Superior temporal gyrus (tissue), 1 donor: ENCODE measurements around the gene KRTAP9-4.
"Not testable (repeated sequence)": the region's sequence is repeated elsewhere in the genome, so short reads cannot be mapped to it uniquely, and the experiment has no call there.

Source experiments
- DNase-seq: peaks from one replicate; pipeline ENCODE4 v3.0.0-alpha.2; 2016; ENCODE audit errors: extremely low spot score

The KRTAP9-4 gene

GRCh38 chr17:41265078-41265477 is 15.6 kb downstream of the KRTAP9-4 start, which contains the start of gene KRTAP9-6:
KRTAP9-6 (plus strand) TSS chr17:41265378; CDS start chr17:41265378, 0 bp downstream.
- DNase-seq: no peak

GRCh38 chr17:41267711-41268110 is 18.2 kb downstream of the KRTAP9-4 start:
- DNase-seq: no peak

GRCh38 chr17:41271323-41271722 is 21.8 kb downstream of the KRTAP9-4 start:
- DNase-seq: not testable (repeated sequence)

GRCh38 chr17:41271858-41272257 is 22.4 kb downstream of the KRTAP9-4 start:
- no peak for DNase-seq

GRCh38 chr17:41275648-41276190 is 26.2 kb downstream of the KRTAP9-4 start, which contains the start of gene KRTAP9-7:
KRTAP9-7 (plus strand) TSS chr17:41275698; CDS start chr17:41275698, 0 bp downstream.
- DNase-seq: peak; percentile 0

- DNase-seq: peak; percentile 1
Measured at GRCh38 chr17:41278176-41278955, 28.9 kb downstream of the KRTAP9-4 start.

- peak; percentile 1 for DNase-seq
Measured at GRCh38 chr17:41284043-41284442, 34.6 kb downstream of the KRTAP9-4 start.

- DNase-seq: peak; percentile 1
Measured at GRCh38 chr17:41284546-41284945, 35.1 kb downstream of the KRTAP9-4 start.

- peak; percentile 1 for DNase-seq
Measured at GRCh38 chr17:41287050-41287449, 37.6 kb downstream of the KRTAP9-4 start.

- peak; percentile 1 for DNase-seq
Measured at GRCh38 chr17:41294016-41294415, 44.5 kb downstream of the KRTAP9-4 start.

GRCh38 chr17:41296846-41297245 is 47.4 kb downstream of the KRTAP9-4 start:
- no peak for DNase-seq

- DNase-seq: no peak
Measured at GRCh38 chr17:41298458-41299135, 49.1 kb downstream of the KRTAP9-4 start.
